GM18520 (cell line): Measurements from ENCODE around the gene PLCB4.
A peak's percentile ranks its signal among the peaks of the same experiment; 100 is the strongest.

Source experiments
- ATAC-seq: cut with Tn5 transposase; IDR thresholded peaks from one replicate; pipeline ENCODE4 v1.9.1; 2021; ENCODE audit not compliant: unreplicated experiment

The PLCB4 gene

GRCh38 chr20:9417665-9418064 is 348.8 kb downstream of the PLCB4 start:
- no peak for ATAC-seq

- no peak for ATAC-seq
These were observed 353.6 kb downstream of the PLCB4 start for GRCh38 chr20:9422321-9423057.

GRCh38 chr20:9424551-9424950 is 355.7 kb downstream of the PLCB4 start:
- no peak for ATAC-seq

DNA sequence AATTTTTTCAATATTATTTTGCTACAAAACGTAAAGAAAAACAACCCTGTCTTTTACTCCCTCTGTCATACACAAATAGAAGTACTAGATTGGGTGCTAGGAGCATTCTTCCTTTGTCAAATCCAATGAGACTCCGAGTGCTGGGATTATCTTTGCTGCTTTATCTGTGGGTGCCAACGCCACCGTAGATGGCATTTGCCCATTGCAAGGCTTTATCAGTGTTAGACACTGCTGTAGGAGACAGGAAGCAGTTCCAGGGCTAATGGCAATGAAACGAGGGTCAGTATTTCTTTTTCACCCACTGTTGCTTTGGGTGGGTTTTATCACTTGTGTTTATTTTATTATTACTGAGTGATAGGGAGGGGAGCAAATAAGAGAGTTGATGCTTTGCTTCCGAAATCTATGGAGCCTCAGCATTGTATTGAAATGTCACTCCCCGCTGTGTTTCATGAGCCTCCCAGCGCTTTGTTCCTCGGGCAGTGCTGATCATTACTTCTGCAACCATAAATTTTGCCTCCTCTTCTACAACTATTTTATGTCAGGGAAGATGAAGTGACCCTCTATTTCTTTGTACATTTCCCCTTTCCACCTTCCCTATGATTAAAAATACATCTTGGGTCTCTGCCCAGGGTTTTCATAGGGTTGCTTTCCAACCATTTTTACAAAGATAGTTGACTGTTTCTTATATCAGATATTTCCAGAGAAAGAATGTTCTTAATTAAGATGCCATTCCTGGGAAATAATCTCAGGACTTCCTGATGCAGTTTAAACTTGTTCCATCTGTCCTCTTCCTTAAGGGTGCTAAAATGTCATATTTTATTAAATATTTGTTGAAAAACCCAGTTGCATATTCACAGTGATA is 358.8 kb downstream of the PLCB4 start:
- no peak for ATAC-seq

- ATAC-seq, result no peak
These were observed 359.4 kb downstream of the PLCB4 start for GRCh38 chr20:9428292-9428607.

DNA sequence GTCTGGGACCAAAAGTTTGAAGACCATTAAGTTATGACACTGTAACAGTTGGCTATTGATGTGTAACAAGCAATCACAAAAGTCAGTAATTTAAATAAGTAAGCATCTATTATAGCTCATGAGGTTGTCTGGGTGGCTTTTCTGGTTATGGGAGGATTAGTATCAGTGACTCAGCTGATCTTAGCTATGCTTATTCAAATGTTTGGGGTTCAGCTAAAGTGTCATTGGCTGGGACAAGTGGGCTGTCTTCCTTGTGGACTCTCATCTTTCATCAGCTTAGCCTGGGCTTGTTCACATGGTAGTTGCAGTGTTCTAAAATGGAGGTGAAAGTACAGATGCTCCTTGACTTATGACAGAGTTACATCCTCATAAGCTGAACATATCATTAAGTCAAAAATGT is 370.9 kb downstream of the PLCB4 start:
- ATAC-seq, result no peak

GRCh38 chr20:9440892-9441291 is 372.0 kb downstream of the PLCB4 start:
- no peak for ATAC-seq

DNA sequence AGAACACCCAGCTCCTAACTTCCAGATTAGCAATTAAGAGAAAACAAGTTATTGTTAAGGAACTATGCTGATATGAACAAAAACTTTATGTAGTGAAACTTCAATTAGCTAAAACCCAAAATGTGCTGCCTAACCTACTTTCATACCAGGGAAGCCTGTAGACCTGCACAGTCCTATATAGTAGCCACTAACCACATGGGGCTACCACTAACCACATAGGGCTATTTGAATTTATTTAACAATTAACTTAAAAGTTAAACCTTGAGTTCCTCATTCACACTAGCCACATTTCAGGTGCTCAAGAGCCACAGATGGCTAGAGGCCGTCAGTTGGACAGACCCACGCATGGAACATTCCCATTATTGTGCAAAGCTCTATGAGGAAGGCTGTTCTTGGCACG is 373.1 kb downstream of the PLCB4 start:
- no peak for ATAC-seq

DNA sequence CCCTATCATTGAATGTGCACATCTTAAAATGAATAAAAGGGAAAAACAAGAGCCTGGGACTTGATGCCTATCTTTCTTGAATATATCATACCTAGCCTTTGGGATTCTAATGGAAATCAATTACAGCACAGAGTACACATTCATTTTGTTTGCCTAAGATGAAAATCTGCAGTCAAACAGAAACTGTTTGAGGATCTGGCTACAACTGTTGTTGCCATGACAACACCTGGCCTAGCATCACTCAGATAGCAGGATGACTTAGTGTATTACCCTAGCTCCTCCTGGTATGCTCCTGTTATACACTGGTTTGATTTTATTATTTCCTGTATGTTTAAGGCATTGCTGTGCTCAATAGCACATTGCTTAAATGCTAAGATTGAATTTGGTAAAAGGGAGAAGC is 374.0 kb downstream of the PLCB4 start:
- ATAC-seq, result peak; percentile 80

DNA sequence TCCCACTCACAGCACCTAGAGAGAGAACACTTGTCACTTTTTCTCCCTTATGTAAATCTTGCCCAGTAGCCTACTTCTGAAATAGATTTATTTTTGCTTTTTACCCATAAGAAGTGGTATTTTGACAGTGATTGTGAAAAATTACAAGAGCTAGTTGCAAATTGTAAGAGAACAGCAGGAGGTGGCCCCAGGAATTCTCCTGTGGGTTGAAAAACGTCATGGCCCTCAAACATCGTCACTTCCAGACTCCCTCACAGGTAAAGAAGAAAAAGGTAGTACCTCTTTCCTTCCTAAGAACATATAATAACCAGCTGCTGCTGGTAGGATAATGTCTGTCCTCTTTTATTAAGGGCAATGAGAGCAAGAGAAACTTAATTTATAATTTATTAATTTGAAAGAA is 376.0 kb downstream of the PLCB4 start:
- ATAC-seq, result no peak

DNA sequence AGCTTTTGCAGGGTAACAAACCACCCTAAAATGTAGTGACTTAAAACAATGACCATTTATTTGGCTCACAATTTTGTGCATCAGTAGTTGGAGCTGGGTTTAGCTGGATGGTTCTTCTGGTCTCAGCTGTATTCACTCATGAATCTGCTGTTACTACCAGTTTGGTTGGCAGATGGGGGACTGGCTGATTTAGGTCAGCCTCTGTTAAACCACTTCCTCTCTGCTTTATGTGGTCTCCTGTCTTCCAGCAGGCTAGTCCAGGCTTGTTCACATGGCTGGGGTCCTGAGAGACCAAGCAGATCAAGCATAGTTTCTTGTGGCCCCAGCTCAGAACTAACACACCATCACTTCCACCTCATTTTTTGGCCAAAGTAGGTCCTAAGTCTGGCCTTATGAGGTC is 378.3 kb downstream of the PLCB4 start:
- ATAC-seq, result no peak

DNA sequence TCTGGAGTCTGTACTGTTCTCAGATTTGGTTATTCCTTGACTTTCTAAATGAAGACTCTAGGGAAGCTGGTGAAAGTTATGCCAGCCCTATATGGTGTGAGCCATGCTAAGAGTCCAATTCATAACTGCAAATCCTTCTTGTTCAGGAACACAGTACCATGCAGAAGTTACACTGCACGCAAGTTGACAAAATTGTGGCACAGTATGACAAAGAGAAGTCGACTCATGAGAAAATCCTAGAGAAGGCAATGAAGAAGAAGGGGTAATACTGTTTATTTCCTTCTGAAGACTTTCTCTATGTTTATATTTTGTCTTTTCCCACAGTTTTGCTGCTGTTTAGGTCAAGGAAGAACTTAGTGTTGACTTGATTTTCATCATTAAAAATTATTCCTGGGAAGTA is 384.3 kb downstream of the PLCB4 start:
- no peak for ATAC-seq

DNA sequence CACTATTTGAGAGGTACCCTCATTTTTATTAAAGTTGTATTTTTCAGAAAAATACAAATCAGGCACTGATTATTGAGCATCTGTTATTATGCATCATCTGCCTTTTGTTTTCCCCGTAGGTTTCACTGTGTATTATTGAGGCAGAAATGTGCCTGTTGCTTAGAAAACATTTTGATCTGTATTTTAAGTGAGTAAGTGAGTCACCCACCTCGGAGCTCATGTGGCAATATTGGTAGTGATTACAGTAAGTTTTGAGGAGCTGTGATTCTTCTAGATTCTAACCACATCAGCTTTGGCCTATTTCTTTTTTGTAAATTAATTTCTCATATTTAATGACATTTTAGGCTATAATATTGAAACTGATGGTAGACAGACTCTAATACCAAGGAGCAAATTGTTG is 385.9 kb downstream of the PLCB4 start:
- no peak for ATAC-seq

DNA sequence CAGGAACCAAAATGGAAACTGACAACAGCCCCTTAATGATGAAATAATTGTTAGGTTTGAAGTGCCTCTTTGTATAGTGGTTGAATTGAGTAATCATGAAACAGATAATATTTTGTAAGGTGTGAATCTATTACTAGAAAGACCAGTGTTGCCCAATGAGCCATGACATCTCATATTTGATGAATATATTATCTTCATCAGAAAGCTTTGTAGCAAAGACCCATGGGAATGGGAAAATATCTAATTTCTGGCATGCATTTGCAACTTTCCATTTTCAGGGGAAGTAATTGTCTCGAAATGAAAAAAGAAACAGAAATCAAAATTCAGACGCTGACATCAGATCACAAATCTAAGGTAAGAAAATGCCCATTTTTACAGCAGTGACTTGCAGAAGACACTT is 388.2 kb downstream of the PLCB4 start:
- ATAC-seq, result peak; percentile 59

- no peak for ATAC-seq
These were observed 389.4 kb downstream of the PLCB4 start for GRCh38 chr20:9458138-9458796.

GRCh38 chr20:9460518-9460917 is 391.6 kb downstream of the PLCB4 start:
- no peak for ATAC-seq

DNA sequence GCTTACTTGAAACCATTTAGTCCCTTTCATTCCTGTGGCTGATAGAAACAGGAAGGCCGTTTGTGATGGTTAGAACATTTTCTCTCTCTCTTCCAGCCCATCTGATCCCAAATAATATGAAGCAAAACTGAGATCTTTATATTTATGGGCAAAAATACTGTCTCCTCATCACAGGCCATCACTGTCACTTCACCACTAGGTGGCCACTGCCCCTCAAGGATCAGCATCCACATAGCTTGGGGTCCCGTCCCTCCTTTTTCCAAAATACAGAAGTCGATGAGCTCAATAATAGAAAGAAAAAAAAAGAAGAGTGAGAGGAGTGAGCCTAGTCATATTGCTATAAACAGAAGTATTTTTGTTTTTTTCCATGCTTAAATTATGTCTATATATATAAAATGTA is 399.1 kb downstream of the PLCB4 start:
- ATAC-seq, result no peak

GRCh38 chr20:9474835-9475415 is 406.0 kb downstream of the PLCB4 start:
- no peak for ATAC-seq

- no peak for ATAC-seq
These were observed 406.6 kb downstream of the PLCB4 start for GRCh38 chr20:9475456-9475855.

GRCh38 chr20:9476174-9476573 is 407.3 kb downstream of the PLCB4 start:
- ATAC-seq, result no peak

- ATAC-seq, result no peak
These were observed 407.8 kb downstream of the PLCB4 start for GRCh38 chr20:9476637-9477036.

DNA sequence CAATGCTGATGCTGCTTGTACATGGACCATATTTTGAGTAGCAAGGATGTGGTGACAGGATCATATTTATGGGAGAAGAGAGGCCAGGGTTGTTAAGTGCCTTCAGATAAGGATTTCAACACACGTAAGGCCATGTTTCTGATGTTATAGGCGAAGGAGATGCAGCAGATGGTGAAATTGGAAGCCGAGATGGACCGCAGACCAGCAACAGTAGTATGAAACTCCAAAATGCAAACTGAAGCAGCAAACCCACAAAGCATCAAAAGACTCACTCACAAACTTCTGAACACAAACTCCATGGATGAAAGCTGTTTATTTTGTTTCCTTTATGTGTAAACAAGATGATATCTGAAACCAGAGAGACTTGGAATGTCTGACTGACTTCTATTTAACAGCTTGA is 409.9 kb downstream of the PLCB4 start:
- no peak for ATAC-seq
